BE2C (cell line): ENCODE measurements around the gene PCK1.

Experiments used
- DNase-seq: peaks from one replicate; pipeline ENCODE4 v3.0.0-alpha.2; 2020
- H3K27me3 ChIP-seq: fragments of 250-450 bp; sonication (Bioruptor Pico); 2 replicates; pipeline ENCODE4 v1.5.1; 2020; ENCODE audit warnings: mild to moderate bottlenecking
- H3K36me3 ChIP-seq: fragments of 250-450 bp; sonication (Bioruptor Pico); 2 replicates; pipeline ENCODE4 v1.5.1; 2020; ENCODE audit warnings: mild to moderate bottlenecking
- H3K4me1 ChIP-seq: fragments of 250-450 bp; sonication (Bioruptor Pico); 2 replicates; pipeline ENCODE4 v1.5.1; 2020
- H3K4me3 ChIP-seq: 2 replicates; pipeline ENCODE4 v1.5.1; 2011; ENCODE audit warnings: low read depth, low read length
- H3K9me3 ChIP-seq: fragments of 250-450 bp; sonication (Bioruptor Pico); 2 replicates; pipeline ENCODE4 v1.5.1; 2020
- TF ChIP-seq, protein P1 (sequence below): IDR thresholded peaks from 2 replicates; pipeline ENCODE4 v1.5.1; 2012; ENCODE audit warnings: mild to moderate bottlenecking, low read depth, low read length

PCK1 gene

DNA sequence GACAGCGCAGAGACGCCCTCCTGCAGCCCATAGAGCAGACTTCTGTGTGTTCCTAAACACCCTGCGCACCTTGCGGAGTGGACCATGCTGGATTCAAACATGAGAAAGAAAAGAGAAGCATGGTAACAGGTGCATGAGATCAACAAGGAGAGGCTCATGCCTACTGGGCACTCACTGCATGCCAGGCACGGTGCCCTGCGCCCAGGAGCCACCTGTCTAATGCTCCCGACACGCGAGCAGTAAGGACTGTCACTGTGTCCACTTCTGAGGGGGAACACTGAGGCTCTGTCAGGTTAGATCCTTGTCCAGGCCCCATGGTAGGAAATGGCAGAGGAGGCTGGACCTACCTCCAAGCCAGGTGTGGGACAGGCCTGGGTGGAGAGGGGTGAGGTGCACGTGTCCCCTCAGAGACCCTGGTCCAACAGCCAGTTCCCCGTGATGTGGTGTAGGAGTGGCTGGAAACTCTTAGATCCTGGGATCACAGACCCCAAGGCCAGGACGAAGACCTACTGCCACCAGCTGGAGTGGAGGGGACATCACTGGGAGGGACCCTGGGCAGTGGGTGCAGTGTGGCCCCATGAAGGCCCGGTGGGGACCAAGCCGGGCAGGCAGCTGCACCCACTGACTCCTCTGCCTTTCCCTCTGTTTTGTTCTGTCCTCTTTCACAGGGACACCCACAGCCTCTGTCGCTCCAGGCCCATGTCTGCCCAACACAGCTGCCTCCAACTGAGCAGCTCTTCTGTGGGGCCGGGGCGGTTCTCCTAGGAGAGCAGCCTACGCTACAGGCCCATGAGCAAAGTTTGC is 29.8 kb downstream of the PCK1 start:
- TF ChIP-seq, protein P1, sequence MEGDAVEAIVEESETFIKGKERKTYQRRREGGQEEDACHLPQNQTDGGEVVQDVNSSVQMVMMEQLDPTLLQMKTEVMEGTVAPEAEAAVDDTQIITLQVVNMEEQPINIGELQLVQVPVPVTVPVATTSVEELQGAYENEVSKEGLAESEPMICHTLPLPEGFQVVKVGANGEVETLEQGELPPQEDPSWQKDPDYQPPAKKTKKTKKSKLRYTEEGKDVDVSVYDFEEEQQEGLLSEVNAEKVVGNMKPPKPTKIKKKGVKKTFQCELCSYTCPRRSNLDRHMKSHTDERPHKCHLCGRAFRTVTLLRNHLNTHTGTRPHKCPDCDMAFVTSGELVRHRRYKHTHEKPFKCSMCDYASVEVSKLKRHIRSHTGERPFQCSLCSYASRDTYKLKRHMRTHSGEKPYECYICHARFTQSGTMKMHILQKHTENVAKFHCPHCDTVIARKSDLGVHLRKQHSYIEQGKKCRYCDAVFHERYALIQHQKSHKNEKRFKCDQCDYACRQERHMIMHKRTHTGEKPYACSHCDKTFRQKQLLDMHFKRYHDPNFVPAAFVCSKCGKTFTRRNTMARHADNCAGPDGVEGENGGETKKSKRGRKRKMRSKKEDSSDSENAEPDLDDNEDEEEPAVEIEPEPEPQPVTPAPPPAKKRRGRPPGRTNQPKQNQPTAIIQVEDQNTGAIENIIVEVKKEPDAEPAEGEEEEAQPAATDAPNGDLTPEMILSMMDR, result no peak
- Histone ChIP-seq H3K4me3 (no peak overlapping the region), H3K27me3 (no peaks in the 10 kb centered on the region), H3K4me1 (no peaks in the 10 kb centered on the region), H3K36me3 (no peaks in the 10 kb centered on the region), H3K9me3 (no peaks in the 10 kb centered on the region)
- no peak for DNase-seq

GRCh38 chr20:57591289-57592229 is 30.6 kb downstream of the PCK1 start:
- TF ChIP-seq, protein P1, result no peak
- Histone ChIP-seq H3K4me1 (no peaks in the 10 kb centered on the region), H3K36me3 (no peaks in the 10 kb centered on the region), H3K27me3 (no peaks in the 10 kb centered on the region), H3K9me3 (no peaks in the 10 kb centered on the region), H3K4me3 (no peak overlapping the region)
- no peak for DNase-seq

- H3K4me3 ChIP-seq, result no peak overlapping the region
- H3K36me3 ChIP-seq, result no peaks in the 10 kb centered on the region
- DNase-seq, result no peak
- TF ChIP-seq, protein P1, result no peak
- H3K27me3 ChIP-seq, result no peaks in the 10 kb centered on the region
- no peaks in the 10 kb centered on the region for H3K9me3 ChIP-seq
- no peaks in the 10 kb centered on the region for H3K4me1 ChIP-seq
Observed at GRCh38 chr20:57592263-57593092, 31.6 kb downstream of the PCK1 start.

GRCh38 chr20:57593134-57593886 is 32.4 kb downstream of the PCK1 start:
- TF ChIP-seq, protein P1, result no peak
- H3K4me1 ChIP-seq, result no peaks in the 10 kb centered on the region
- no peak for DNase-seq

DNA sequence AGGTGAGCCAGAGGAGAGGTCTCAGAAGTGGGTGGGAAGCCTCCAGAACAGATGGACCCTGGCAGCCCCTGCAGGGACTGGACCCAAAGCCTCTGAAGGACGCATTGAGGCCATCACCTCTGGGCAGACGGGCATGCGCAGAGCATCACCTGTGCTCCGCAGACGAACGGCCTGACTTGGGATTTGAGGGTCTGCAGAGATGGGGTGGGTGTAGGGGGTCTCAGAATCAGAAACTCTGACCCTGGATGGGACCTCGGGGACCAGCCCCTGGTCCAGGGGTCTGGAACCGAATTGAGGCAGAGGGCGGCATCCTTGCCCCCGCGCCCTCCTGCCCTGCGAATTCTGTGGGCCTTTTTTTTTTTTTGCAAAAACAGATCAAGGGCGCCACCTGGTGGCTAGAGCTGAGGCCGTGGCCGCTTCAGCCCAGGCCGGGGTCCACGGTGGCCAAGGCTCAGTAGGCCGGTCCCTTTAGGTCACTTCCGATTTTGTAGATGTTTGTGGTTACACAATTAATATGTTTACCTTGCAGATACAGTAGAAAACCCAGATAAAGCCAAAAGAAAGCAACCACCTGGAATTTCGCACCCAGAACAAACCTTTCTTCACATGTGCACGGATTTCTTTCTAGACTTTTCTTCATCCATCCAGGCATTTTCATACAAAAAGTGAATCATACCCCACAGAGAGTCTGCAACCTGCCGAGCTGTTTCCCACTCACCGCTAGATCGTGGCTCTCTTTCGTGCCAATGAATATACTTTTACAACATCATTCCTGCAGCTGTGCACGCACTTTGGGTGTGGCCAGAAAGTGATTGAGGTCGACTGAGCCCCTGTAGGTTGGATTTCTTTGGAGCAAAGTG is 33.4 kb downstream of the PCK1 start:
- DNase-seq, result peak; percentile 72
- Histone ChIP-seq H3K9me3 (no peaks in the 10 kb centered on the region), H3K4me3 (no peak overlapping the region), H3K36me3 (no peaks in the 10 kb centered on the region), H3K4me1 (no peaks in the 10 kb centered on the region), H3K27me3 (no peaks in the 10 kb centered on the region)
- TF ChIP-seq, protein P1, result peak; percentile 75

More at GRCh38 chr20:57593134-57593886, 32.4 kb downstream of the PCK1 start:
- Histone ChIP-seq H3K9me3 (no peaks in the 10 kb centered on the region), H3K27me3 (no peaks in the 10 kb centered on the region), H3K36me3 (no peaks in the 10 kb centered on the region), H3K4me3 (no peak overlapping the region)
